HuH-7 (cell line): ENCODE results near the gene SKIC3.

ENCODE experiments used
- DNase-seq: peaks from one replicate; pipeline ENCODE4 v3.0.0; 2011; ENCODE audit warnings: low spot score

The SKIC3 gene

DNA sequence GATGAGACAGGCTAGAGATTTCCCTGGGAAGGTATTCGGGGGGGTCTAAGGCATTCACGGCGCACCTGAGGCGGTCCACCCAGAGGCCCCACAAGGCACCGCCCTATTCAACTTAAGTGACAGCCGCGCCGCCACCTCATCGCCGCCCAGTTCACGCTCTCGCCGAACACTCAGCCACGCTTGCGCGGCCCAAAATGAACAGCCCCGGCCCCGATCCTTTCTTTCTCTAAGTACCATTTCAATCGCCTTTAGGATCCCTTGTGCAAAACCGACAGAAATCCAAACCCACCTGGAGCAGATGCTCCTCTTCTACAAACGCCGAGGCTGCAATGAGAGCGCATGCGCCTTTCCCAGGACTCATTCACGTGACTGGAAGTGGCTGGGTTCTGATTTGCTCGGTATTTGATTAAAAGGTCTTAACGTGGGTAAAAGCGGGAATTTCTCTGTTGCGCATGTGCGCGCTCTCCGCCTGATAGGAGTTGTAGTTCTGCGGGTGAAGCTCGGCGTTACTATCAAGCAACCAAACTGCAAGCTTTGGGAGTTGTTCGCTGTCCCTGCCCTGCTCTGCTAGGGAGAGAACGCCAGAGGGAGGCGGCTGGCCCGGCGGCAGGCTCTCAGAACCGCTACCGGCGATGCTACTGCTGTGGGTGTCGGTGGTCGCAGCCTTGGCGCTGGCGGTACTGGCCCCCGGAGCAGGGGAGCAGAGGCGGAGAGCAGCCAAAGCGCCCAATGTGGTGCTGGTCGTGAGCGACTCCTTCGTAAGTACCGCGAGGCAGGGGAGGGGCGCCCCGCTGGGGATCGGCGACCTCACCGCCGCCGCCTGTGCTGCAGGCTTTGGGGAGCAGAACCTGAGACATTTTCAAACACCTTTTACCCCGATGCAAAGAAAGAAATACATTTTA is at the start of gene SKIC3, which contains the start of gene ARSK:
Gene SKIC3, minus strand, starts transcription at position 331 of the 902 bp plus-strand sequence. CDS start 7,827 bp downstream, outside the sequence.
Gene ARSK, plus strand, starts transcription at position 455 of the 902 bp plus-strand sequence. Its CDS starts 178 bp downstream, at position 633.
- DNase-seq, result peak; percentile 85

- no peak for DNase-seq
Observed at GRCh38 chr5:95600557-95600956, 45.8 kb upstream of the SKIC3 start.

DNA sequence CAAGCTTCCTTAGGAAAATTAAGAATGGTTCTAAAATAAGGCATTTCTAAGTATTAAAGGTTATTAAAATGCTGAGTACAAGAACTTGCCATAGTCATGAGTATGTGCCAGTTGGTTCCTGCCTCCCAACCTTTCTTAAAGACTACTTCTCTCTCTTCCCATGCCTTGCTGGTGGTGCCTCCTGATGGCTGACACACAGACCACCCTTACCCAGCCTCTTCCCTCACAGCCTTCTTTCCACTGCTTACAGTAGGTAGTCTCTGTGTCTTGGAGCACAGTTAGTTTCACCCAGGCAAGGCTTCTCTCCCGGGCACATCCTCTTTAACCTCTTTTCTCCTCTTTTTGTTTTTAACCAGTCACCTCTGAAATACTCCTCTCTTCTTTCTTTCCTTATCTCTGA is 44.5 kb upstream of the SKIC3 start:
- no peak for DNase-seq

DNA sequence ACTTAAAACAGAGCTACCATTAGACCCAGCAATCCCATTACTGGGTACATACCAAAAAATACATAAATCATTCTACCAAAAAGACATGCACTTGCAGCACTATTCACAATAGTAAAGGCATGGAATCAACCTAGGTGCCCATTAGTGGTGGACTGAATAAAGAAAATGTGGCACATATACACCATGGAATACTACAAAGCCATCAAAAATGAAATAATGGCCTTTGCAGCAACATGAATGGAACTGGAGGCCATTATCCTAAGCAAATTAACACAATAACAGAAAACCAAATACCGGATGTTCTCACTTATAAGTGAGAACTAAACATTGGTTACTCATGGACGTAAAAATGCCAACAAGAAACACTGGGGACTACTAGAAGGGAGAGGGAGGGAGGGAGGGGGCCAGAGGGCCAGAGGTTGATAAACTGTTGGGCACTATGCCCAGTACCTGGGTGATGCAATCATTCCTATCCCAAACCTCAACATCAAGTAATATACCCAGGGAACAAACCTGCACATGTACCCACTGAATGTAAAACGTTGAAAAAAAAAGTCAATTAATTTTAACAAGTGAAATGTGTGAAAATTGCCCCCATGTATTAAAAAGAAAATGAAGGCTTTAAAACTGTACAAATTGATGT is 40.6 kb upstream of the SKIC3 start:
- no peak for DNase-seq

GRCh38 chr5:95591490-95591901 is 36.7 kb upstream of the SKIC3 start:
- DNase-seq, result no peak

DNA sequence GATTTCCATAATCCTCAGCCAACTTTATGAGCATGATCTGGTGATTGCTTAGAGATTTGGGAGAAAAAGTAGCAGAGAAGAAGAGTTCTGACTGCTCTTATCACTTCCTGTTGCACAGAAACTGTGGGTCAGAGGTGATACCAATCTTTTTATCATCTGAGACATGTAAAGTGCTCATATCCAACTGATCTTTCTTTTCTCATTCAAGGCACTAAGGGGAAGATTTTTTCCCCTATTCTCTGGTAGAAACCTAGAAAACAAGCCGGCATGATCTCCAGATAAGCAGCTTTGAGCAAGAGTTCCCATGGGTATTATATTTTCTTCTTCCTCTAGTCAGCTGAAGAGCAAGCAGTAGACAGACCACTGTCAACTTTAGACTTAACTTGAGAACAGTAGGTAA is 36.1 kb upstream of the SKIC3 start:
- DNase-seq, result no peak

GRCh38 chr5:95583992-95584391 is 29.2 kb upstream of the SKIC3 start:
- no peak for DNase-seq

GRCh38 chr5:95581576-95581975 is 26.8 kb upstream of the SKIC3 start:
- DNase-seq, result no peak

GRCh38 chr5:95572016-95572415 is 17.2 kb upstream of the SKIC3 start:
- DNase-seq, result no peak

- no peak for DNase-seq
Observed at GRCh38 chr5:95565280-95565920, 10.6 kb upstream of the SKIC3 start.

DNA sequence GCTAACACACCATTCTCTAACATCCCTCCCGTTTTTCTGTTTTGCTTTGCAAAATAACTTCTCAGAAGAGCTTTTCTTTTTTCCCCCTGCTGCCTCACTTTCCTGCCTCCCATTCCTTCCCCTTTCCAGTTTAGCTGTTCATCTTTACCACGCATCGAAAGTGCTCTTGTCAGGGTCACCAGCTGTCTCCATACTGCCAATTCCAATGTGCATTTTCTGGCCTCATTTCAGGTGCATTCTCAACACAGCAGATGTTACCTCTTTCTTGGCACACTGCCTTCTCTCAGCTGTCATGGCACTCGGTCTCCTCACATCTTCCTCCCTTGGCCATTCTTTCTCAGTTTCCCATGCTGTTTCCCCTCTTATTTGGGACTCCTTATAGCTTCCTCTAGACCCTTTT is 9.7 kb upstream of the SKIC3 start:
- DNase-seq, result no peak

DNA sequence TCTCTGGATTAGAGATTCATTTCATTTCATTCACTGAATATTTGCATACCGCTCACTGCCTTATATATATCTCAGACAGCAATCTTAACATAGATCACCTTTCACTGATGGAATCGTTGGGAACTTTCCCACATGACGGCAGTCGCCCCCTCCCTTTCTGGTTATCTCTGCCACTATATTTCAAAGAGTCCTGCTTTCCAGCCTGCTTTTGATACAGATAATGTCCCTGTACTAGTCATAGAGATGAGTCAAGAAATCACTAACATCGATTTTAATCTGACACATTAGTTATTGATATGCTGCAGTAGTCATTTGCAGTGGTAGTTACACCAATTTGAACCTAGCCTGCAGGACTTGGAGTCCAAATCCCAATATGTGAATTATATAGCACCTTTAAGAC is 8.6 kb upstream of the SKIC3 start:
- DNase-seq, result no peak

GRCh38 chr5:95562282-95562681 is 7.5 kb upstream of the SKIC3 start:
- no peak for DNase-seq

DNA sequence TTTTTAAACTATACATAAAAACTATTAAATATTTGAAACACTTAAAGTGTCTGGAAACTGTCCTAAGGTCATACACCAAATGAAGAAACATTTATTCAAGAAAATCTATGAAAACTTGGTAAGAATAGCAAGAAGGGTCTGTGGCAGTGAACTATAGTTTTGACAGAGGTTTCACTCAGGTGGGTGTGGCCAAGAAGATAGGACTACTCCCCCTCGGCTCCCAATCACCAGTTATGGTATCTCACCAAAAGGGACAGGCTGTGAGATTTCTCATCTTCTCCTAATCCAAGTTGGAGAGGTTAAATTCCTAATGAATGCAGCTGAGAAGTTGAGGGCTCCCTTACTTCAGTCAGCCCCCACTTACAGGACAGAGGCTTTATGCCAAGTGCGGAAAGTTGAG is 3.1 kb upstream of the SKIC3 start:
- DNase-seq, result no peak

GRCh38 chr5:95555553-95555952 is 776 bp upstream of the SKIC3 start:
- DNase-seq, result no peak

DNA sequence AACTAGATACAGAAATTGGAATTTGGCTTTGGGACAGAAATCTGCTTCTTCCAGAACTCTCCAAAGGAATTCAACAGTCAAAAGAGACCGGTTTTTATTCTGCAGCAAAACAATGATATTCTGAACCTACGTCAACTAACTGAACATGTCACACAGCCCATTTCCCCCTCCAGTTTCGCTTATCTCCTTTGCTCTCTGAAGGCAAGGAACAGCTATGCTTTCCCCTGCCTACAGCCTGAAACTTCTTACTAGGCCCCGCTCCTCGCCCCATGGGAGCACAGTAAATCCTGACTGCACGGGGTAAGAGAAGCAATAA is 488 bp downstream of the SKIC3 start:
- DNase-seq, result no peak

- no peak for DNase-seq
Observed at GRCh38 chr5:95549030-95549429, 5.7 kb downstream of the SKIC3 start.

DNA sequence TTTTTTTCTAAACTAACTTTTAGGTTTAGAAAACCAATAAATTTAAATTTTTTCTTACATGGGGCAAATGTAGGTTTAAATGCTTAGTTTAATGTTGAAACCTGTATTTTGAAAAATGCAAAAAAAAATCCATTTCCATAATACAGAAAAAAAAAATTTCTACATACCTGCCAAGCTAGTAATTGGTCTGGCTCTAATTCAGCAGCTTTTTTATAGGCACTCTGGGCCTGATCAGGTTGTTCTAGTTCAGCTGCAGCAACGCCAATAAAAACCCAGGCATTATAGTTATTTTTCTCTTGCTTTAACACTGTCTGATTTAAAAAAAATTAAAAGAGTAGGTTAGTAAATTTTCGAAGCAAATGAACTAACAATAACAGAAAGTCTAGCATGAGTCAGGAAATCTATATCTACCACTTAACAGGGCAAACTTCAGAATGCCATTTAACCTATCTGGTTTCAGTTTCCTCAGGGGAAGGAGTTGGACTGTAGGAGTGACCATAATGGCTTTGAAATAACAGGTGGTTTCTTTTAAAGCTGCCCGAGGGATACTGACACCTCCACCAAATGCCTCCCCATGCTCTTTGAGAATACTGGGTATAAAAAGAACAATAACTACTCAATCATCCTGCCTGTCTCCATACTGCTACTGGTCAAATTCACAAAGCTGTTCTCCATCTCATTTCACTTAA is 11.6 kb downstream of the SKIC3 start:
- no peak for DNase-seq

- DNase-seq, result no peak
Observed at GRCh38 chr5:95537501-95537900, 17.3 kb downstream of the SKIC3 start.

- no peak for DNase-seq
Observed at GRCh38 chr5:95533761-95534160, 21.0 kb downstream of the SKIC3 start.

GRCh38 chr5:95533106-95533505 is 21.7 kb downstream of the SKIC3 start:
- DNase-seq, result no peak

DNA sequence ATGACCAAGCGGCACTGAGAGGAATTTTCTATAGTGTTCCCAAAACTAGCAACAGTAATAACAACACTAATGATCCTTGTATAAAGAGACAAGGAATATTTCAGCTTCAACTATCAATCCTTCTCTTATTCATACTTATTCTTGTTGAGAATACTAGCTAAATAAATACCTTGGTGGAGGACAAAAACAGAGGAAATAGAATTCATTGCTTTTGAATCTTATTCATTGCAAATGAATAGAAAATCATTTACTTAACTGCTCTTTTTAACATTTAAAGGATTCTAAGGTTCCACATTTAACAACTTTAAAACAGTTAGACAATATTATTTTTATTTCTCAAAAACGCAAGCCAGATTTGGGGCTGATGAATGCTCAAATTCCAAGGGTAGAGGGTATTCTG is 22.4 kb downstream of the SKIC3 start:
- DNase-seq, result no peak
